IMR-90 (cell line): ENCODE measurements around the gene PSME3.

Source experiments
- CEBPB ChIP-seq: IDR thresholded peaks from 2 replicates; pipeline ENCODE4 v1.6.1; 2012; ENCODE audit warnings: low read depth, low read length, improper control_type of control experiment
- FOS ChIP-seq: fragments of 150-350 bp; IDR thresholded peaks from 2 replicates; pipeline ENCODE4 v1.6.1; 2016; ENCODE audit warnings: low read depth, low read length
- MAFK ChIP-seq: IDR thresholded peaks from 2 replicates; pipeline ENCODE4 v1.6.1; 2012; ENCODE audit warnings: low read depth, low read length, improper control_type of control experiment
- MXI1 ChIP-seq: IDR thresholded peaks from 2 replicates; pipeline ENCODE4 v1.6.1; 2012; ENCODE audit warnings: low read depth, mild to moderate bottlenecking, low read length, moderate library complexity, borderline replicate concordance
- NFE2L2 ChIP-seq: fragments of 150-350 bp; IDR thresholded peaks from 2 replicates; pipeline ENCODE4 v1.6.1; 2016; ENCODE audit warnings: low read depth, mild to moderate bottlenecking, low read length
- POLR2A ChIP-seq: IDR thresholded peaks from 2 replicates; pipeline ENCODE4 v1.6.1; 2012; ENCODE audit warnings: mild to moderate bottlenecking, low read depth, low read length
- RAD21 ChIP-seq: IDR thresholded peaks from 2 replicates; pipeline ENCODE4 v1.6.1; 2012; ENCODE audit warnings: low read length, improper control_type of control experiment
- RFX5 ChIP-seq: IDR thresholded peaks from 2 replicates; pipeline ENCODE4 v1.8.0; 2012; ENCODE audit warnings: low read depth, mild to moderate bottlenecking, low read length, moderate library complexity
- TF ChIP-seq, protein P1 (sequence below): conservative IDR thresholded peaks from 2 replicates; pipeline ENCODE4 v1.5.1; 2012; ENCODE audit warnings: mild to moderate bottlenecking, low read depth, low read length, improper control_type of control experiment
- TF ChIP-seq, protein P2 (sequence below): fragments of 150-350 bp; IDR thresholded peaks from 2 replicates; pipeline ENCODE4 v1.6.1; 2017; ENCODE audit warnings: mild to moderate bottlenecking, antibody characterized with exemption, low read length, low read depth
- TF ChIP-seq, protein P3 (sequence below): fragments of 150-350 bp; IDR thresholded peaks from 2 replicates; pipeline ENCODE4 v1.6.1; 2016; ENCODE audit warnings: low read depth, mild to moderate bottlenecking, low read length, moderate library complexity, borderline replicate concordance

DNA sequence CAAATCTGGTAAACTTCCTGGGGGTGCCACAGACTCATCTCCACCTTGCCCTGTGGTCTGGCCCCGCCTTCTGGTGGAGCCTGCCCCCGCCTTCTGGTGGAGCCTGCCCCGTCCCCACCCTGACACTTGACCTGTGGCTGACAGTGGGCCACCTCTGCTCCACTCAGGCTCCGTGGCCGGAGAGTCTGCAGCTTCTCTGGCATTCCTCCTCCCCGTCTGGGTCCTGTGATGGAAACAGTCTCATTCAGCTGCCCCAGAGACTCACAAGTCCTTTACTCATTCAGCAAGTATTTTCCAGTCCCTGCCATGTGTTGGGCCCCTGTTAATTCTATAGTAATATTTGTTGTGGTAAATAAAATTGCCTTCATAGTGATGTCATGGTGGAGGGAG is 46.4 kb downstream of the PSME3 start:
- TF ChIP-seq, protein P1, sequence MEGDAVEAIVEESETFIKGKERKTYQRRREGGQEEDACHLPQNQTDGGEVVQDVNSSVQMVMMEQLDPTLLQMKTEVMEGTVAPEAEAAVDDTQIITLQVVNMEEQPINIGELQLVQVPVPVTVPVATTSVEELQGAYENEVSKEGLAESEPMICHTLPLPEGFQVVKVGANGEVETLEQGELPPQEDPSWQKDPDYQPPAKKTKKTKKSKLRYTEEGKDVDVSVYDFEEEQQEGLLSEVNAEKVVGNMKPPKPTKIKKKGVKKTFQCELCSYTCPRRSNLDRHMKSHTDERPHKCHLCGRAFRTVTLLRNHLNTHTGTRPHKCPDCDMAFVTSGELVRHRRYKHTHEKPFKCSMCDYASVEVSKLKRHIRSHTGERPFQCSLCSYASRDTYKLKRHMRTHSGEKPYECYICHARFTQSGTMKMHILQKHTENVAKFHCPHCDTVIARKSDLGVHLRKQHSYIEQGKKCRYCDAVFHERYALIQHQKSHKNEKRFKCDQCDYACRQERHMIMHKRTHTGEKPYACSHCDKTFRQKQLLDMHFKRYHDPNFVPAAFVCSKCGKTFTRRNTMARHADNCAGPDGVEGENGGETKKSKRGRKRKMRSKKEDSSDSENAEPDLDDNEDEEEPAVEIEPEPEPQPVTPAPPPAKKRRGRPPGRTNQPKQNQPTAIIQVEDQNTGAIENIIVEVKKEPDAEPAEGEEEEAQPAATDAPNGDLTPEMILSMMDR: no peak
- TF ChIP-seq FOS (no peak), POLR2A (no peak), NFE2L2 (no peak), MXI1 (no peak), RAD21 (no peak), CEBPB (no peak), RFX5 (no peak), MAFK (no peak)
- TF ChIP-seq, protein P2, sequence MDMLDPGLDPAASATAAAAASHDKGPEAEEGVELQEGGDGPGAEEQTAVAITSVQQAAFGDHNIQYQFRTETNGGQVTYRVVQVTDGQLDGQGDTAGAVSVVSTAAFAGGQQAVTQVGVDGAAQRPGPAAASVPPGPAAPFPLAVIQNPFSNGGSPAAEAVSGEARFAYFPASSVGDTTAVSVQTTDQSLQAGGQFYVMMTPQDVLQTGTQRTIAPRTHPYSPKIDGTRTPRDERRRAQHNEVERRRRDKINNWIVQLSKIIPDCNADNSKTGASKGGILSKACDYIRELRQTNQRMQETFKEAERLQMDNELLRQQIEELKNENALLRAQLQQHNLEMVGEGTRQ: no peak
- TF ChIP-seq, protein P3, sequence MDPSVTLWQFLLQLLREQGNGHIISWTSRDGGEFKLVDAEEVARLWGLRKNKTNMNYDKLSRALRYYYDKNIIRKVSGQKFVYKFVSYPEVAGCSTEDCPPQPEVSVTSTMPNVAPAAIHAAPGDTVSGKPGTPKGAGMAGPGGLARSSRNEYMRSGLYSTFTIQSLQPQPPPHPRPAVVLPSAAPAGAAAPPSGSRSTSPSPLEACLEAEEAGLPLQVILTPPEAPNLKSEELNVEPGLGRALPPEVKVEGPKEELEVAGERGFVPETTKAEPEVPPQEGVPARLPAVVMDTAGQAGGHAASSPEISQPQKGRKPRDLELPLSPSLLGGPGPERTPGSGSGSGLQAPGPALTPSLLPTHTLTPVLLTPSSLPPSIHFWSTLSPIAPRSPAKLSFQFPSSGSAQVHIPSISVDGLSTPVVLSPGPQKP: no peak
